ENCODE measurements around the gene SOX4.

DNA sequence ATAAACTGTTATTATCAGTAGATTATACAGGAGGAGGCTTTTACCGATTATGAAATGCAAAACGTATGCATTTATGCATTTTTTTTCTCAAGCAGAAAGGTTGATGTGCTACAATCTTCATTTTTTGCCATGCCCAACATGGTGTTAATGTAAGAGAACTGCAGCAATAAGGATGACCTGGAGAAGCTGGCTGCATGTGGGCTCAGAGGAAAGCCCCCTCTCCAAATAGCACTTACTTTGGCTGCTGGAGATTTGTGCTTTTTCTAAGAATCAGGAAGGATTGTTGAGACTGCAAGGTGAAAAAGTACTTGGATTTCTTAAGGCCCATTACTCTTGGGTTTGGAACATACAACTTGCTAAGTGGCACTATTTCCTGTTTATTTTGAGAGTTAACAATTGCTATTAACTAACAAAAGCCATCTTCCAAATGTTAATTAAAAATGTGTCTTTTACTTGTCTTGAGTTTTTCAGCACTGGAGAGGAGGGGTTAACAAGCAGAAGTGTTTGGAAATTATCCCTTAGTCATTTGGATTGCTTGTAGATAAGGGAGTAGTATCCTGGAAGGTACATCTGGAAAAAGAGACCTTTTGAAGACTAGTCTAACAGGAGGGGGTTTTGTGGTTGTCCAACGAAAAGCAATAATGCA lies 5.6 kb downstream of the SOX4 start:
- TF ChIP-seq, protein P1, sequence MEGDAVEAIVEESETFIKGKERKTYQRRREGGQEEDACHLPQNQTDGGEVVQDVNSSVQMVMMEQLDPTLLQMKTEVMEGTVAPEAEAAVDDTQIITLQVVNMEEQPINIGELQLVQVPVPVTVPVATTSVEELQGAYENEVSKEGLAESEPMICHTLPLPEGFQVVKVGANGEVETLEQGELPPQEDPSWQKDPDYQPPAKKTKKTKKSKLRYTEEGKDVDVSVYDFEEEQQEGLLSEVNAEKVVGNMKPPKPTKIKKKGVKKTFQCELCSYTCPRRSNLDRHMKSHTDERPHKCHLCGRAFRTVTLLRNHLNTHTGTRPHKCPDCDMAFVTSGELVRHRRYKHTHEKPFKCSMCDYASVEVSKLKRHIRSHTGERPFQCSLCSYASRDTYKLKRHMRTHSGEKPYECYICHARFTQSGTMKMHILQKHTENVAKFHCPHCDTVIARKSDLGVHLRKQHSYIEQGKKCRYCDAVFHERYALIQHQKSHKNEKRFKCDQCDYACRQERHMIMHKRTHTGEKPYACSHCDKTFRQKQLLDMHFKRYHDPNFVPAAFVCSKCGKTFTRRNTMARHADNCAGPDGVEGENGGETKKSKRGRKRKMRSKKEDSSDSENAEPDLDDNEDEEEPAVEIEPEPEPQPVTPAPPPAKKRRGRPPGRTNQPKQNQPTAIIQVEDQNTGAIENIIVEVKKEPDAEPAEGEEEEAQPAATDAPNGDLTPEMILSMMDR (IDR thresholded peaks at IDR 0.05; ENCODE audit: low read depth, low read length) = no peak
- TF ChIP-seq POLR2A (IDR thresholded peaks at IDR 0.05; ENCODE audit: extremely low read depth, insufficient read length) (no peak), MYC (IDR thresholded peaks at IDR 0.05; ENCODE audit: low read depth, low read length) (no peak)

Data from NB4 (cell line).